Mucosa of descending colon (tissue), 3 donors: ENCODE measurements around the gene TULP4. TPM values are rescaled to one million over a fixed set of nuclear protein-coding genes. Genes with fewer than 3 reads are reported as not detected.

Experiments used
- ATAC-seq: fragments of 200-7000 bp; cut with Tn5 transposase; one replicate; pipeline ENCODE4 v1.9.1; 2020; ENCODE audit warnings: mild to moderate bottlenecking, moderate library complexity
- DNase-seq, 3 donors: peaks; one replicate each; pipeline ENCODE4 v3.0.0-alpha.2; 2020
- H3K36me3 ChIP-seq: fragments of 200-600 bp; one replicate; pipeline ENCODE4 v1.8.0; 2021; ENCODE audit warnings: low read depth, mild to moderate bottlenecking
- H3K4me1 ChIP-seq: fragments of 200-600 bp; one replicate; pipeline ENCODE4 v1.8.0; 2021; ENCODE audit warnings: low read depth, mild to moderate bottlenecking
- H3K4me3 ChIP-seq: fragments of 200-600 bp; one replicate; pipeline ENCODE4 v1.8.0; 2021; ENCODE audit warnings: mild to moderate bottlenecking
- H3K9me3 ChIP-seq: fragments of 200-600 bp; one replicate; pipeline ENCODE4 v1.8.0; 2021; ENCODE audit warnings: mild to moderate bottlenecking
- intact Hi-C, 2 donors: fragments of 100-400 bp; cut with DNase I in 1 of 2; cut with micrococcal nuclease in 1 of 2; formaldehyde crosslinking; loops; one replicate each; pipeline versions ENCODE4 v1.11.0 to v1.11.1; 2022; cut with DNase I, micrococcal nuclease
- total RNA-seq, 3 donors: library from RNA; stranded (reverse); fragmentation: NEBNext Ultra II Directional in 2 of 3; extraction: Animal tissue kit (Norgen Biotek cat#: 25700) in 2 of 3; gene quantifications; one replicate each; pipeline versions ENCODE4 v1.2.1 to v1.2.4, GENCODE V29; 2021 to 2023
- TF ChIP-seq, protein P1 (sequence below): fragments of 200-600 bp; IDR thresholded peaks from one replicate; pipeline ENCODE4 v1.8.0; 2022; ENCODE audit warnings: antibody characterized with exemption, mild to moderate bottlenecking
- donor health status: DM: no; HTN: no; CAD: no; lungs with moderate emphysema.
- donor health status: DM: no; HTN: no; CAD: no.
- donor health status: DM: no; HTN: yes; CAD: no.

TULP4 gene
- total RNA-seq, 3 donors from 2014 or later = 70.4 to 122 (median 83.6) TPM

DNA sequence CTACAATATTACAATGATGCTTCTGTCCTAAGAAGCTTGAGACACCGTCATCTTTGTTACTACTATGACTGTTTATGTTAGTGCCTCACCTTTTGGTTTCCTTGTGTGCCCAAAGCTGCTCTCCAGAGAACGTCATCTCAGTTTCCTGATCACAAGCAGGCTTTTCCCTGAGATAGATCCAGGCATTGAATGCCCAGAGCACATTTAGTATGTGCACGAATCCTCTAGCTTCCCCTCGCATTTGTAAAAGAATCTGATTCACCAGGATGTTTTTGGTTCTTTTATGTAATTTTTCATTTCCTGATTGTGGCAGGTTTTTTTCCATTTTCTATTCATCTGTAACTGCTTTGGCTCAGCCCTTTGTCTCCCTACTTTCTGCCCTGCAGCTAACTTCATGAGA, 147.5 kb downstream of the TULP4 start:
- H3K4me3 ChIP-seq = no peak overlapping the region
- intact Hi-C loops = no loop called here
- DNase-seq (no peak), ATAC-seq (no peak)
- TF ChIP-seq, protein P1, sequence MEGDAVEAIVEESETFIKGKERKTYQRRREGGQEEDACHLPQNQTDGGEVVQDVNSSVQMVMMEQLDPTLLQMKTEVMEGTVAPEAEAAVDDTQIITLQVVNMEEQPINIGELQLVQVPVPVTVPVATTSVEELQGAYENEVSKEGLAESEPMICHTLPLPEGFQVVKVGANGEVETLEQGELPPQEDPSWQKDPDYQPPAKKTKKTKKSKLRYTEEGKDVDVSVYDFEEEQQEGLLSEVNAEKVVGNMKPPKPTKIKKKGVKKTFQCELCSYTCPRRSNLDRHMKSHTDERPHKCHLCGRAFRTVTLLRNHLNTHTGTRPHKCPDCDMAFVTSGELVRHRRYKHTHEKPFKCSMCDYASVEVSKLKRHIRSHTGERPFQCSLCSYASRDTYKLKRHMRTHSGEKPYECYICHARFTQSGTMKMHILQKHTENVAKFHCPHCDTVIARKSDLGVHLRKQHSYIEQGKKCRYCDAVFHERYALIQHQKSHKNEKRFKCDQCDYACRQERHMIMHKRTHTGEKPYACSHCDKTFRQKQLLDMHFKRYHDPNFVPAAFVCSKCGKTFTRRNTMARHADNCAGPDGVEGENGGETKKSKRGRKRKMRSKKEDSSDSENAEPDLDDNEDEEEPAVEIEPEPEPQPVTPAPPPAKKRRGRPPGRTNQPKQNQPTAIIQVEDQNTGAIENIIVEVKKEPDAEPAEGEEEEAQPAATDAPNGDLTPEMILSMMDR = no peak
- no peaks in the 10 kb centered on the region for H3K4me1 ChIP-seq
- no peaks in the 10 kb centered on the region for H3K36me3 ChIP-seq
- H3K9me3 ChIP-seq = no peaks in the 10 kb centered on the region

DNA sequence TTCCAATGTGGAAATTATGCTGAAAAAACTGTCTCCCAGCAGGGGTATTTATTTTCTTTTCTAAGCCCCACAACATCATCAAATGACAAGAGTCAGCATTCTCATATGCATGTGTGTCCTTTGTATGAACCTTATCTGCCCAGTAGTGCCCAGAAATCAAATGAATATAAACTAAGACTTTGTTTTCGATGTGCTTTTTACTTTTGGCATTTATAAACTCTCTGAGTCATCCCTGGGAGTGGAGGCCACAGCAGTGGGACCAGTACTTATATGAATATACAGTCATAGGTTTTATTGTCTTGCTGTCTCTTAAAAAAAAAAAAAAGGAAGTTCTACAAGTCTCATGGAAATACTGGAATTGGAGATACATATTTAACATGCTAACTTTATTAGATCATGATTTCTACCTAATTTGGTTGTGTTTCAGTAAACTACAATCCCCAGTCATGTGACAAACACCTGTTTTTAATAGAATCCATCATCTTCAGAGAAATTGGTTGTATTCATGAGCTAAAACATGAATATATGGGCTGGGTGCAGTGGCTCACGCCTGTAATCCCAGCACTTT, 148.4 kb downstream of the TULP4 start:
- DNase-seq (no peak), ATAC-seq (peak; percentile 90)
- intact Hi-C loops = no loop called here
- Histone ChIP-seq H3K9me3 (no peaks in the 10 kb centered on the region), H3K4me1 (no peaks in the 10 kb centered on the region), H3K4me3 (no peak overlapping the region), H3K36me3 (no peaks in the 10 kb centered on the region)
- TF ChIP-seq, protein P1 = no peak

DNA sequence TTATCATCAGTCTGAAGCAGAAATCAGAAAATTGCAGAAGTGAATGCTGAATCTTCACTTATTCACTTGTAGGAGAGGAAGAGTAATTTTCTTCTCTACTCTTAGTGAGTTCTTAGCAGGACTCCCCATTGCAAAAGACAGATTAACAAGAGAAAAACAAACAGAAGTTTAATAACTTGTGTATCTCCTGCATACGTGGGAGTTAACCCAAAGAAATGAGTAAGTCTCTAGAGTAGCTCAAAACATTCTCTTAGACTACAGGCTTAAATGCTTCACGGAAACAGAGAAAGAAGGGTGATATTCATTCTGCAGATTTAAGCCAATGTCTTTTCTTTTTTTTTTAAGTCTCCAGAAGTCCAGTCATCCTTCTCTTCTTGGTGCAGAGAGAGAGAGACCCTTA, 149.7 kb downstream of the TULP4 start:
- Histone ChIP-seq H3K36me3 (no peaks in the 10 kb centered on the region), H3K9me3 (no peaks in the 10 kb centered on the region), H3K4me1 (no peaks in the 10 kb centered on the region), H3K4me3 (no peak overlapping the region)
- TF ChIP-seq, protein P1 = no peak
- intact Hi-C loops = no loop called here
- DNase-seq = no peak
- no peak for ATAC-seq

DNA sequence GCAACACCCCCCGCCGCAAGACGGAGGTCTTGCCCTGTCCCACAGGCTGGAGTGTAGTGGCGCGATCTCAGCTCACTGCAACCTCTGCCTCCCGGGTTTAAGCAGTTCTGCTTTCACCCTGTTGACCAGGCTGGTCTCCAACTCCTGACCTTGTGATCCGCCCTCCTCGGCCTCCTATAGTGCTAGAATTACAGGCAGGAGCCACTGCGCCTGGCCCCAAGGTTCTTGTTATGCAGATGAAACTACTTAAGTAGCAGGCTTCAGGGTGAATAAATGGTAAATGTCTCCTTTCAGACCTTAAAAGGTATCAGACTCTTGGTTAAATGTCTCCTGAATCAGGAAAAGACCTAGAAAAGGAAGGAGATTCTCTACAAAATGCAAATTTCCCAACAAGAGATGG, 152.2 kb downstream of the TULP4 start:
- H3K4me1 ChIP-seq = no peaks in the 10 kb centered on the region
- H3K36me3 ChIP-seq = no peaks in the 10 kb centered on the region
- DNase-seq (no peak), ATAC-seq (no peak)
- TF ChIP-seq, protein P1 = no peak
- H3K4me3 ChIP-seq = no peak overlapping the region
- intact Hi-C loops = no loop called here
- no peaks in the 10 kb centered on the region for H3K9me3 ChIP-seq

DNA sequence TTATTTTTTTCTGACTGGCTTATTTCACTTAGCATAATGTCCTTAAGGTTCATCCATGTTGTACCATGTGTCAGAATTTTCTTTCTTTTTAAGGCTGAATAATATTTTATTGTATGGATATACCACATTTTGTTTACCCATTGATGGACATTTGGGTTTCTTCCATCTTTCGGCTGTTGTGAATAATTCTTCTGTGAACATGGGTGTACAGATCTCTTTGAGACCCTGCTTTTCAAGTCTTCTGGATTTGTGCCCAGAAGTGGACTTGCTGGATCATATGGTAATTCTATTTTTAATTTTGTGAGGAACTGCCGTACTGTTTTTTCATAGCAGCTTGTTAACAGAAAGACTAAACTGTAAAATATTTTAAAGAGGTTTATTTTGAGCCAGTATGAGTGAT, 153.0 kb downstream of the TULP4 start:
- no peak overlapping the region for H3K4me3 ChIP-seq
- DNase-seq (no peak), ATAC-seq (no peak)
- H3K36me3 ChIP-seq = no peaks in the 10 kb centered on the region
- TF ChIP-seq, protein P1 = no peak
- no peaks in the 10 kb centered on the region for H3K9me3 ChIP-seq
- no peaks in the 10 kb centered on the region for H3K4me1 ChIP-seq
- intact Hi-C loops = no loop called here

DNA sequence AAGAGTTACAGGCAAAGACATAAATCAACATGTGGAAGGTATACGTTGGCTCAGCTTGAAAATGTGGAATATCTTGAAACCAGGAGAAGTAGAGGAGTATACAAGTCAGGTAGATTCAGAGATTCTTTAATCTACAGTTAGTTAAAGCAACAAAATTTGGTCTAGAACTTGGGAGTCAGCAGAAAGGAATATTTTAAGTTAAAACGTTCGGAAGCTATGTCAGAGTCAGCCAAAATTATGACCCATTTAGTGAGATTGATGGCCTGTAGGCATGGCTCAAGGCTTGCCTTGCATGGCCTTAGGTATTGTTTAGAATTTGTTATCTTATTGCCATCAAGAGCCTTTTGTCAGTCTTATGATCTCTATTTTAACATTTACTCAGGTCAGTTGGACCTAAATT, 153.5 kb downstream of the TULP4 start:
- Histone ChIP-seq H3K4me3 (no peak overlapping the region), H3K36me3 (no peaks in the 10 kb centered on the region), H3K9me3 (no peaks in the 10 kb centered on the region), H3K4me1 (no peaks in the 10 kb centered on the region)
- TF ChIP-seq, protein P1 = no peak
- DNase-seq = no peak
- no peak for ATAC-seq
- intact Hi-C loops = no loop called here
